ENCODE data around the gene DIP2C. TPM values are rescaled to one million over a fixed set of nuclear protein-coding genes. Genes with fewer than 3 reads are reported as not detected.
A peak's percentile ranks its signal among the peaks of the same experiment; 100 is the strongest.

Gene DIP2C
- total and polyA plus RNA-seq, 2 donors from 2014 or later = 6.2 to 22.6 TPM

DNA sequence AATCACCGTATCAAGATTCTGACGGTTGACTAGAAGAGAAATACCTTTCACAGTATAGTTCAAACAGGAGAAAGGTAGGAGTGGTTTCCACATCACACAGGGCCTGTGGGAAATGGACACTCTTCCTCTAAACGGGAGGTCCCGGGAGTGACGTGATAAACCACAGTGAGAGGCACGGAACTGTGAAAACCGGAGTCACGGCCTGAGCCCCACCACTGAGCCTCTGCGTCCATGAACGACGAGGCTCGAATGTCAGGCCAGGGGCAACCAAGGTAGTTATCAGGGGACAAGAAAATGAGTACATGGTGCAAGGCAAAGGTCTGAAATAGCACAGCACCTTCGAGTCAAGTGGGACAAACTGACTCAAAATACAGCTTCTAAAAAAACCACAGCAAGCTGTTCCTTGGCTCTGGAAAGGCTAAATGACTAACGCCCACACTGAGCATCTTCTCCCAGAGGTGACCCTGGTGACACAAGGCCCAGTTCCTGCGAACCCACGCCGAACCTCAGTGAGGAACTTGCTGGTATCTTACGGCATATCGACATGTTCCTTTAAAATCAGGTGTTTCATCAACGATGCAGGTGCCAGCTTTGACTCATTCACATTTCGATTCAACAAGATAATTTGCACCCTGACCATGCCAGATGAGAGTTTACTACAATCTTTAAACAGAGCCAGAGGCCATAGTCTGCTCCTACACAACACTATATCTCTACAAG, 99.3 kb downstream of the DIP2C start:
- no peak overlapping the region for H3K9ac ChIP-seq (ENCODE audit: low read length in 3 of 3)
- no peaks in the 10 kb centered on the region for H3K36me3 ChIP-seq (ENCODE audit: control insufficient read depth in 2 of 3, insufficient read depth in 3 of 3, low read length in 3 of 3)
- H3K4me1 ChIP-seq (ENCODE audit: control insufficient read depth in 2 of 3, insufficient read depth in 2 of 3, low read depth in 1 of 3, low read length in 3 of 3) = peaks cover 0 to 6% (median 0%) of the 10 kb centered on the region in 3 donors
- FAIRE-seq (no peak), DNase-seq (no peak)
- no peak overlapping the region for H3K4me3 ChIP-seq (ENCODE audit: low read length in 3 of 3)
- TF ChIP-seq, protein P1, sequence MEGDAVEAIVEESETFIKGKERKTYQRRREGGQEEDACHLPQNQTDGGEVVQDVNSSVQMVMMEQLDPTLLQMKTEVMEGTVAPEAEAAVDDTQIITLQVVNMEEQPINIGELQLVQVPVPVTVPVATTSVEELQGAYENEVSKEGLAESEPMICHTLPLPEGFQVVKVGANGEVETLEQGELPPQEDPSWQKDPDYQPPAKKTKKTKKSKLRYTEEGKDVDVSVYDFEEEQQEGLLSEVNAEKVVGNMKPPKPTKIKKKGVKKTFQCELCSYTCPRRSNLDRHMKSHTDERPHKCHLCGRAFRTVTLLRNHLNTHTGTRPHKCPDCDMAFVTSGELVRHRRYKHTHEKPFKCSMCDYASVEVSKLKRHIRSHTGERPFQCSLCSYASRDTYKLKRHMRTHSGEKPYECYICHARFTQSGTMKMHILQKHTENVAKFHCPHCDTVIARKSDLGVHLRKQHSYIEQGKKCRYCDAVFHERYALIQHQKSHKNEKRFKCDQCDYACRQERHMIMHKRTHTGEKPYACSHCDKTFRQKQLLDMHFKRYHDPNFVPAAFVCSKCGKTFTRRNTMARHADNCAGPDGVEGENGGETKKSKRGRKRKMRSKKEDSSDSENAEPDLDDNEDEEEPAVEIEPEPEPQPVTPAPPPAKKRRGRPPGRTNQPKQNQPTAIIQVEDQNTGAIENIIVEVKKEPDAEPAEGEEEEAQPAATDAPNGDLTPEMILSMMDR (IDR thresholded peaks at IDR 0.05; ENCODE audit: borderline replicate concordance, extremely low read depth, insufficient read depth) = no peak
- intact Hi-C loops (cut with DNase I) = no loop called here
- H3K9me3 ChIP-seq (ENCODE audit: control insufficient read depth in 2 of 3, insufficient read depth in 1 of 3, low read length in 3 of 3) = no peaks in the 10 kb centered on the region
- H3K27me3 ChIP-seq (ENCODE audit: control insufficient read depth, insufficient read depth, low read length) = no peaks in the 10 kb centered on the region
- H3K27ac ChIP-seq (ENCODE audit: low read depth in 2 of 2, low read length in 2 of 2) = no peak overlapping the region

DNA sequence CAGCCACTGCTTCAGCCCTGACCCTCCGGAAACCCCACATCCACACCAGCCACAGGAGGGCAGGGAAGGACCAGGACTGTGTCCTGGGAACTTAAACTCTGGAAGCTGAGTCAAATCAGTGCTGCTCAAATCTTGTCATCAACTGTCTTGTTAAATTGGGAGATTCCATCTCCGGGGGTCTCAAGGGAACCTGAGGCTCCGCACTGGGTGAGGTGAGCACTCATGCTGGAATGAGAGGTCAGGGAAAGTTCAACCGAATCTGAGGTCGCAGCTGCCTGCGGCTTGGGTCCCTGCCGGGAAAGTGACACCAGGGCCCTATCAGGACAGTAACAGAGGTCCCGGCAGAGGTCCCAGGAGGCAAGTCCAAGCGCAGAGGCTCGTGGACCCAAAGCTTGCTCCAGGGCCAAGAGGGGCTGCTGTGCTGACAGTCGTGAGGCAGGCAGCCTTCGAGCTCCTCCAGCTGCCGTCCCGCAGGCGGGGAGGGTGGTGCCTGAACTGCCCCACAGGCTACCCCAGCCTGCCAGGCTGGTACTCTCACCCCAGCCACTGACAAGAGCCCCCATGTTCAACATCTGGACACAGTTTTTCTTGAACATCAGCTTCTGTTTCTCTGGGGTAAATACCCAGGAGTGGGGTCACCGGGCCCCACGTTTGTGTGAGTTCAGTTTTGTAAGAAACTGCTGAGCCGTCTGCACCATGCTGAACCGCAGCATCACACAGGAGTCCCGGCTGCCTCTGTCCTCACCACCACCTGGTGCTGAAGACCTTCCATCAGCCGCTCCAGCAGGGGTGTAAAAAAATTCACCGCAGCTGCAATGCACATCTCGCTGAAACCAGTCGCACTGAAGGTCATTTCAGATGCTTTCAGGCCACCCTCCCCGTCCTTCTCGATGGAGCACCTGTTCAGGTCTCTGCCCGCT, 101.0 kb downstream of the DIP2C start:
- Histone ChIP-seq H3K4me3 (ENCODE audit: low read length in 3 of 3) (no peak overlapping the region), H3K27me3 (ENCODE audit: control insufficient read depth, insufficient read depth, low read length) (no peaks in the 10 kb centered on the region), H3K9ac (ENCODE audit: low read length in 3 of 3) (no peak overlapping the region), H3K27ac (ENCODE audit: low read depth in 2 of 2, low read length in 2 of 2) (no peak overlapping the region), H3K9me3 (ENCODE audit: control insufficient read depth in 2 of 3, insufficient read depth in 1 of 3, low read length in 3 of 3) (no peaks in the 10 kb centered on the region), H3K4me1 (ENCODE audit: control insufficient read depth in 2 of 3, insufficient read depth in 2 of 3, low read depth in 1 of 3, low read length in 3 of 3) (peaks cover 0 to 6% (median 0%) of the 10 kb centered on the region in 3 donors), H3K36me3 (ENCODE audit: control insufficient read depth in 2 of 3, insufficient read depth in 3 of 3, low read length in 3 of 3) (no peaks in the 10 kb centered on the region)
- TF ChIP-seq, protein P1 (IDR thresholded peaks at IDR 0.05; ENCODE audit: borderline replicate concordance, extremely low read depth, insufficient read depth) = peak; percentile 34
- FAIRE-seq (no peak), DNase-seq (peak in 4 of 5 donors; percentile 38 to 86 (median 51))
- intact Hi-C loops (cut with DNase I) = no loop called here

DNA sequence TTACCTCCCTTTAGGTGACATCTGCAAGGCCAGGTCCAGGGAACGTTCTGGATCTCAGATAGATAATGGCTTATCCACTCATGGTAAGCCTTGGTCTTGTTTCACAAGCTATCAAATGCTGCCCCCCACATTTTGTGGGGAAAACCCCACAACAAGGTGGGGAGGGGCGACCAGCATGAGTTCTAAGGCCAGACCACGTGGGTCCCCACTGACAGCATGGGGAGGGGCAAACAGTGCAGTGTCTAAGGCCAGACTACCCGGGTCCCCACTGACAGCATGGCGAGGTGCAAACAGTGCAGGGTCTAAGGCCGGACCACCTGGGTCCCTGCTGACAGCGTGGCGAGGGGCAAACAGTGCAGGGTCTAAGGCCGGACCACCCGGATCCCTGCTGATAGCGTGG, 102.8 kb downstream of the DIP2C start:
- H3K4me1 ChIP-seq (ENCODE audit: control insufficient read depth in 2 of 3, insufficient read depth in 2 of 3, low read depth in 1 of 3, low read length in 3 of 3) = peaks cover 0 to 6% (median 0%) of the 10 kb centered on the region in 3 donors
- TF ChIP-seq, protein P1 (IDR thresholded peaks at IDR 0.05; ENCODE audit: borderline replicate concordance, extremely low read depth, insufficient read depth) = no peak
- FAIRE-seq = no peak
- no peak overlapping the region for H3K27ac ChIP-seq (ENCODE audit: low read depth in 2 of 2, low read length in 2 of 2)
- intact Hi-C loops (cut with DNase I) = no loop called here
- no peak overlapping the region for H3K4me3 ChIP-seq (ENCODE audit: low read length in 3 of 3)
- H3K36me3 ChIP-seq (ENCODE audit: control insufficient read depth in 2 of 3, insufficient read depth in 3 of 3, low read length in 3 of 3) = no peaks in the 10 kb centered on the region
- no peak overlapping the region for H3K9ac ChIP-seq (ENCODE audit: low read length in 3 of 3)
- H3K9me3 ChIP-seq (ENCODE audit: control insufficient read depth in 2 of 3, insufficient read depth in 1 of 3, low read length in 3 of 3) = no peaks in the 10 kb centered on the region
- H3K27me3 ChIP-seq (ENCODE audit: control insufficient read depth, insufficient read depth, low read length) = no peaks in the 10 kb centered on the region
- DNase-seq = no peak

Measured in kidney (tissue), 14 donors.